Esophagus squamous epithelium (tissue), 5 donors: ENCODE data around the gene ENTPD2. TPM values are rescaled to one million over a fixed set of nuclear protein-coding genes. Genes with fewer than 3 reads are reported as not detected.
"Not testable (repeated sequence)": the region's sequence is repeated elsewhere in the genome, so short reads cannot be mapped to it uniquely, and the experiment has no call there.

Experiments used
- DNase-seq: peaks from one replicate; lab custom pipeline; 2025; lab: John Stamatoyannopoulos, UW
- H3K27ac ChIP-seq, 4 donors: fragments of 200-600 bp; sonication (generic); one replicate each; pipeline ENCODE4 v1.5.1; 2016 to 2019; ENCODE audit warnings: mild to moderate bottlenecking in 1 of 4
- H3K27me3 ChIP-seq, 4 donors: fragments of 200-600 bp; sonication (generic); 1 replicate in 3 of 4; 2 replicates in 1 of 4; pipeline versions ENCODE4 v1.5.1 to v1.6.0; 2017 to 2021; ENCODE audit warnings: antibody characterized with exemption in 1 of 4
- H3K36me3 ChIP-seq, 3 donors: fragments of 200-600 bp; sonication (generic); one replicate each; pipeline ENCODE4 v1.5.1; 2016 to 2019
- H3K4me1 ChIP-seq, 3 donors: fragments of 200-600 bp; sonication (generic); one replicate each; pipeline ENCODE4 v1.5.1; 2017 to 2019
- H3K4me3 ChIP-seq, 4 donors: fragments of 200-600 bp; sonication (generic); 1 replicate in 3 of 4; 2 replicates in 1 of 4; pipeline ENCODE4 v1.5.1; 2016 to 2019; ENCODE audit warnings: mild to moderate bottlenecking in 2 of 4, moderate library complexity in 1 of 4
- H3K9me3 ChIP-seq, 3 donors: fragments of 200-600 bp; sonication (generic); one replicate each; pipeline ENCODE4 v1.5.1; 2016 to 2019
- CTCF ChIP-seq, 6 experiments: fragments of 450-650 bp in 4 of 6; fragments of 200-600 bp in 2 of 6; sonication (generic) in 2 of 6; IDR thresholded peaks; one replicate each; pipeline ENCODE4 v1.5.1; 2016 to 2019; ENCODE audit warnings: antibody characterized with exemption in 6 of 6, mild to moderate bottlenecking in 4 of 6, moderate library complexity in 4 of 6
- POLR2A ChIP-seq, 4 donors: fragments of 450-650 bp; IDR thresholded peaks; one replicate each; pipeline ENCODE4 v1.6.1; 2017; ENCODE audit warnings: antibody characterized with exemption in 4 of 4, mild to moderate bottlenecking in 4 of 4, moderate library complexity in 3 of 4
- WGBS, 2 donors: methylation state at CpG; one replicate each; pipeline ENCODE4 v1.1.5; 2018; 5-methylcytosine and 5-hydroxymethylcytosine counted together
- intact Hi-C: fragments of 100-400 bp; cut with DNase I; formaldehyde crosslinking; loops from one replicate; pipeline ENCODE4 v1.15.0; 2022
- total RNA-seq, 4 donors: library from RNA; depleted of rRNA; stranded (reverse); fragments of >200 nt; gene quantifications; one replicate each; pipeline ENCODE4 v1.1.0, GENCODE V29; 2016
- donor health status: DM: yes; HTN: yes; CAD: no.

The ENTPD2 gene
- total RNA-seq, 4 donors from 2014 or later = 0.47 to 1.3 (median 0.86) TPM

GRCh38 chr9:137037035-137037434 is 16.8 kb downstream of the ENTPD2 start:
- Histone ChIP-seq H3K4me3 (no peak overlapping the region), H3K36me3 (peaks cover 0 to 23% (median 5%) of the 10 kb centered on the region in 3 donors), H3K9me3 (no peaks in the 10 kb centered on the region), H3K4me1 (peaks cover 14 to 26% (median 15%) of the 10 kb centered on the region in 3 donors), H3K27me3 (peaks cover 0 to 11% (median 0%) of the 10 kb centered on the region in 4 donors), H3K27ac (no peak overlapping the region)
- intact Hi-C loops = no loop called here
- no peak for DNase-seq
- 59 to 80% methylated on average over 3 to 12 of the region's 13 CpGs for WGBS, 2 donors
- TF ChIP-seq POLR2A (IDR thresholded peaks at IDR 0.05) (no peak), CTCF (IDR thresholded peaks at IDR 0.05) (no peak)

- peaks cover 14 to 36% (median 15%) of the 10 kb centered on the region in 3 donors for H3K4me1 ChIP-seq
- no peak overlapping the region for H3K27ac ChIP-seq
- DNase-seq = no peak
- H3K27me3 ChIP-seq = peaks cover 0 to 11% (median 0%) of the 10 kb centered on the region in 4 donors
- no peak overlapping the region for H3K4me3 ChIP-seq
- peaks cover 0 to 23% (median 5%) of the 10 kb centered on the region in 3 donors for H3K36me3 ChIP-seq
- intact Hi-C loops = no loop called here
- TF ChIP-seq CTCF (IDR thresholded peaks at IDR 0.05) (no peak), POLR2A (IDR thresholded peaks at IDR 0.05) (no peak)
- H3K9me3 ChIP-seq = no peaks in the 10 kb centered on the region
- WGBS, 2 donors = no CpG with 5 or more reads among the region's 8 CpGs
Measured at GRCh38 chr9:137035937-137036336, 17.9 kb downstream of the ENTPD2 start.

GRCh38 chr9:137035507-137035834 is 18.4 kb downstream of the ENTPD2 start:
- Histone ChIP-seq H3K36me3 (peaks cover 0 to 19% (median 5%) of the 10 kb centered on the region in 3 donors), H3K27ac (peak overlapping the region in 1 of 4 donors; percentile 54), H3K4me3 (peak overlapping the region in 1 of 4 donors; percentile 26), H3K9me3 (no peaks in the 10 kb centered on the region), H3K4me1 (peaks cover 14 to 36% (median 20%) of the 10 kb centered on the region in 3 donors), H3K27me3 (peaks cover 0 to 11% (median 0%) of the 10 kb centered on the region in 4 donors)
- no peak for DNase-seq
- intact Hi-C loops = no loop called here
- WGBS, 2 donors = 0% methylated on average over 3 of the region's 9 CpGs
- TF ChIP-seq POLR2A (IDR thresholded peaks at IDR 0.05) = no peak

GRCh38 chr9:137034709-137035506 is 19.0 kb downstream of the ENTPD2 start:
- intact Hi-C loops = loop anchor here (5.0 kb wide), 1 partner anchor 253 kb away; no protein-coding TSS in a partner anchor
- Histone ChIP-seq H3K4me1 (peaks cover 14 to 36% (median 24%) of the 10 kb centered on the region in 3 donors), H3K27ac (peak overlapping the region in 2 of 4 donors; percentile 54 to 64), H3K27me3 (peaks cover 0 to 11% (median 0%) of the 10 kb centered on the region in 4 donors), H3K9me3 (no peaks in the 10 kb centered on the region), H3K4me3 (peak overlapping the region in 2 of 4 donors; percentile 5 to 26), H3K36me3 (peaks cover 0 to 14% (median 5%) of the 10 kb centered on the region in 3 donors)
- DNase-seq = no peak
- 0 to 7% methylated on average over 2 to 3 of the region's 24 CpGs for WGBS, 2 donors
- no peak for TF ChIP-seq POLR2A (IDR thresholded peaks at IDR 0.05)
- TF ChIP-seq CTCF (IDR thresholded peaks at IDR 0.05) = peak; percentile 84 to 93 (median 91)

GRCh38 chr9:137034039-137034708 is 19.7 kb downstream of the ENTPD2 start:
- no peak for DNase-seq
- intact Hi-C loops = loop anchor here (5.0 kb wide), 1 partner anchor 252 kb away; no protein-coding TSS in a partner anchor
- Histone ChIP-seq H3K9me3 (no peaks in the 10 kb centered on the region), H3K36me3 (peaks cover 0 to 6% (median 0%) of the 10 kb centered on the region in 3 donors), H3K27me3 (peaks cover 0 to 11% (median 0%) of the 10 kb centered on the region in 4 donors), H3K4me1 (peaks cover 18 to 43% (median 26%) of the 10 kb centered on the region in 3 donors), H3K27ac (peak overlapping the region in 2 of 4 donors; percentile 54 to 64), H3K4me3 (peak overlapping the region in 2 of 4 donors; percentile 5 to 40)
- WGBS, 2 donors = 13 to 20% methylated on average over 2 to 11 of the region's 15 CpGs
- TF ChIP-seq POLR2A (IDR thresholded peaks at IDR 0.05) (no peak), CTCF (IDR thresholded peaks at IDR 0.05) (no peak)

GRCh38 chr9:137033481-137033880 is 20.4 kb downstream of the ENTPD2 start:
- not testable (repeated sequence) for DNase-seq, H3K9me3 ChIP-seq, H3K36me3 ChIP-seq
- WGBS, 2 donors = 83 to 92% methylated on average over 5 of the region's 5 CpGs
- intact Hi-C loops = loop anchor here (5.0 kb wide), 1 partner anchor 251 kb away; no protein-coding TSS in a partner anchor
- Histone ChIP-seq H3K4me1 (peaks cover 25 to 50% (median 33%) of the 10 kb centered on the region in 3 donors), H3K27ac (peak overlapping the region in 1 of 4 donors; percentile 34), H3K27me3 (peaks cover 0 to 11% (median 0%) of the 10 kb centered on the region in 4 donors), H3K4me3 (peak overlapping the region in 3 of 4 donors; percentile 8 to 40 (median 23))
